ENCODE data around the gene VPS41. TPM values are rescaled to one million over a fixed set of nuclear protein-coding genes. Genes with fewer than 3 reads are reported as not detected.
A peak's percentile ranks its signal among the peaks of the same experiment; 100 is the strongest.

The VPS41 gene
- total and polyA plus RNA-seq, 4 donors, result 71.1 to 97.3 (median 90.4) TPM

DNA sequence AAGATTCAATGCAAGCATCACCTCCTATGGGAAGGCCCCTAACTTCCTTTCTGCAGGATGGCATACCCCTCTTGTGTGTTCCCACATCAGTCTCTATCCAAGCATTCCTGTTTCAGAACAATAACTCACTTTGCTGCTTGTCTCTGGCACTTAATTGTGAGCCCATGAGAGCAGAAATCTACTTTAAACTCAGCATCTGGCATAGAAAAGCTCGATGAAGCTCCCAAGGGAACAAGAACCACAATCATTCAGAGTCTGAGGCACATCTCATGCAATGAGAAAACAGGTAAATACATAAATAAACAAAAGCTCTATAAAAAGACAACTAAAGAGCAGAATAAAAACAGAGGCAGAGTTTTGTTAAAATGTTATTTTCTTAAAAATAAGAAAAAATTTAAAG, 66.2 kb downstream of the VPS41 start:
- H3K27ac ChIP-seq (ENCODE audit: low read depth, low read length), result no peak overlapping the region
- WGBS (ENCODE audit: insufficient coverage), result 20% methylated on average over 1 of the region's 1 CpG
- H3K27me3 ChIP-seq (ENCODE audit: control insufficient read depth, insufficient read depth, low read length), result no peaks in the 10 kb centered on the region

DNA sequence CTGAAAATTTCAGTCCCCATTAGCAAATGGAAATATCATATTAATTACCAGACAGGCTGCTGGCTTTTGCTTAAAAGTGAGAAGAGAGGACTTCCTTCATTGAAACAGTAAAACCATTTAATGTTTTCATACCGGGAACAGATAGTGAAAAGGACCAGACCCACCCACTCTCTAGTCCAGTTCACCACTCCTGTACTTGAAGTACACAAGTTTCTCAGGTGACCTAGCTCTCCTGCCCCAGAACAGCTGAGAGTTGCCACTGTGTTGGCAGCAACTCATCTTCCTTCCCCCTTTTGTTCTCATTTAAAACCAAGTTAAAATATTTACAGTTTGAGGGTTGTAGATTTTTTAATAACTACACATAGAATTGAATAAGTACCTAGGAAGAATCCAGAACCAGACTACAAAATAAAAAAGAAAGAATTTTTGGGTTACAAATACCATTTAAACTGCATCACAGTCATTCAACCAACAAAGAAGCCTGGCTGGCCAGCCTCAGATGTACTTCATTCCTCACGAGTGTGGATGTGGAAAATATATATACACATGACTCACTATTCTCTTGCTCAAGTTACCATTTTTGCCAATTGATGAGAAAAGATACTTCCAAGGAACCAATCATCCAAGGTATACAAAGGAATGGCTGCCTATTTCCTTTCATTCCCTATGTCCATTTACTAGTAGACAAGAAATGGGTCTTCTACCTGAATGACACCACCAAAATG, 68.1 kb downstream of the VPS41 start:
- Histone ChIP-seq H3K4me1 (ENCODE audit: control insufficient read depth, insufficient read depth, low read length) (no peaks in the 10 kb centered on the region), H3K27ac (ENCODE audit: low read depth, low read length) (no peak overlapping the region), H3K9me3 (ENCODE audit: control insufficient read depth, insufficient read depth, low read length) (no peaks in the 10 kb centered on the region), H3K4me3 (ENCODE audit: low read depth, low read length) (no peak overlapping the region), H3K36me3 (ENCODE audit: control insufficient read depth, insufficient read depth, low read length) (no peaks in the 10 kb centered on the region), H3K27me3 (ENCODE audit: control insufficient read depth, insufficient read depth, low read length) (no peaks in the 10 kb centered on the region)
- WGBS (ENCODE audit: insufficient coverage), result 78% methylated on average over 1 of the region's 2 CpGs
- DNase-seq (ENCODE audit: low read depth in 4 of 6, low spot score in 6 of 6), result no peak

More for the DNA sequence above, 66.2 kb downstream of the VPS41 start:
- H3K4me3 ChIP-seq (ENCODE audit: low read depth, low read length), result no peak overlapping the region
- H3K9me3 ChIP-seq (ENCODE audit: control insufficient read depth, insufficient read depth, low read length), result no peaks in the 10 kb centered on the region
- peak in 1 of 6 donors; percentile 54 for DNase-seq (ENCODE audit: low read depth in 4 of 6, low spot score in 6 of 6)
- H3K36me3 ChIP-seq (ENCODE audit: control insufficient read depth, insufficient read depth, low read length), result no peaks in the 10 kb centered on the region
- no peaks in the 10 kb centered on the region for H3K4me1 ChIP-seq (ENCODE audit: control insufficient read depth, insufficient read depth, low read length)

- Histone ChIP-seq H3K27ac (ENCODE audit: low read depth, low read length) (no peak overlapping the region), H3K4me3 (ENCODE audit: low read depth, low read length) (no peak overlapping the region), H3K9me3 (ENCODE audit: control insufficient read depth, insufficient read depth, low read length) (no peaks in the 10 kb centered on the region), H3K36me3 (ENCODE audit: control insufficient read depth, insufficient read depth, low read length) (no peaks in the 10 kb centered on the region), H3K27me3 (ENCODE audit: control insufficient read depth, insufficient read depth, low read length) (no peaks in the 10 kb centered on the region), H3K4me1 (ENCODE audit: control insufficient read depth, insufficient read depth, low read length) (no peaks in the 10 kb centered on the region)
- 38% methylated on average over 2 of the region's 5 CpGs for WGBS (ENCODE audit: insufficient coverage)
- DNase-seq (ENCODE audit: low read depth in 4 of 6, low spot score in 6 of 6), result peak in 5 of 6 donors; percentile 17 to 77 (median 28)
These were observed 69.1 kb downstream of the VPS41 start for GRCh38 chr7:38839851-38840250.

GRCh38 chr7:38838725-38839385, 70.1 kb downstream of the VPS41 start:
- peak in 2 of 6 donors; percentile 51 to 84 for DNase-seq (ENCODE audit: low read depth in 4 of 6, low spot score in 6 of 6)
- Histone ChIP-seq H3K9me3 (ENCODE audit: control insufficient read depth, insufficient read depth, low read length) (no peaks in the 10 kb centered on the region), H3K4me3 (ENCODE audit: low read depth, low read length) (no peak overlapping the region), H3K4me1 (ENCODE audit: control insufficient read depth, insufficient read depth, low read length) (no peaks in the 10 kb centered on the region), H3K36me3 (ENCODE audit: control insufficient read depth, insufficient read depth, low read length) (no peaks in the 10 kb centered on the region), H3K27ac (ENCODE audit: low read depth, low read length) (no peak overlapping the region), H3K27me3 (ENCODE audit: control insufficient read depth, insufficient read depth, low read length) (no peaks in the 10 kb centered on the region)
- WGBS (ENCODE audit: insufficient coverage), result 72% methylated on average over 3 of the region's 6 CpGs

DNA sequence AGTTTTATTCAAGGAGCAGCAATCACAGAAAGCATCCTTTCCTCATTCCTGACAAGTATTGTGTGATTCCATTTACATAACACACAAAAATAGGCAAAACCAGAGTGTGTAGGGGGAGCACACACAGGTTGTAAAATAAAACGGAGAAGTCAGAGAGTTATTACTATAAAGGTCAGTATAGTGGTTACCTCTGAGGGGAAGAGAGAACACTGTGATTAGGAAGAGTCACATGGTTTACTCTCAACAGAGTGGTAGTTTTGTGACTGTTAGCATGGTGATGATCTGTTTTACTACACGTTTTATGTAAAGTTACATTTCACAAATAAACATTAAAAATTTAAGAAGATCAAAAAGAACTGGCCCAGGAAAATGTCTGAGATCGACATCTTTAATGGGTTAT, 74.6 kb downstream of the VPS41 start:
- WGBS (ENCODE audit: insufficient coverage), result 50% methylated on average over 1 of the region's 3 CpGs
- Histone ChIP-seq H3K36me3 (ENCODE audit: control insufficient read depth, insufficient read depth, low read length) (no peaks in the 10 kb centered on the region), H3K4me1 (ENCODE audit: control insufficient read depth, insufficient read depth, low read length) (no peaks in the 10 kb centered on the region), H3K27ac (ENCODE audit: low read depth, low read length) (no peak overlapping the region), H3K4me3 (ENCODE audit: low read depth, low read length) (no peak overlapping the region), H3K27me3 (ENCODE audit: control insufficient read depth, insufficient read depth, low read length) (no peaks in the 10 kb centered on the region), H3K9me3 (ENCODE audit: control insufficient read depth, insufficient read depth, low read length) (no peaks in the 10 kb centered on the region)
- DNase-seq (ENCODE audit: low read depth in 4 of 6, low spot score in 6 of 6), result no peak

DNA sequence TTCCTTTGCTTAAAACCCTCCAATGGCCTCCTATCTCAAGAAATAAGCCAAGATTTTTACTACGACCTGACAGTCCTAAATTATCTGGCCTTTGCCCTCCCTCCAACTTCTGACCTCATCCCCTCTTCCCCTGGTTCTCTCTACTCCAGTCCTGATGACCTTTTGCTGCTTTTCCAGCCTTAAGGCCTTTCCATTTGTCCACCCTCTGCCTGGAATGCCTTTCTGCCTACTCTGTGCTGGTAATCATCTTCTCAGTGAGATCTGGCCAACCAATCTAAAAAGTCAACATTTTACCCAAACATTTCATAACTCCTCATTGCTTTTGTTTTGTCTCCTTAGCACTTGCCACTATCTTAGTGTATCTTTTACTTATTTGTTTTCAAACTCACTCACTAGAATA, 75.7 kb downstream of the VPS41 start:
- no peak for DNase-seq (ENCODE audit: low read depth in 4 of 6, low spot score in 6 of 6)
- H3K27me3 ChIP-seq (ENCODE audit: control insufficient read depth, insufficient read depth, low read length), result no peaks in the 10 kb centered on the region
- 33% methylated on average over 1 of the region's 1 CpG for WGBS (ENCODE audit: insufficient coverage)
- H3K4me1 ChIP-seq (ENCODE audit: control insufficient read depth, insufficient read depth, low read length), result no peaks in the 10 kb centered on the region
- no peak overlapping the region for H3K4me3 ChIP-seq (ENCODE audit: low read depth, low read length)
- H3K36me3 ChIP-seq (ENCODE audit: control insufficient read depth, insufficient read depth, low read length), result no peaks in the 10 kb centered on the region
- no peak overlapping the region for H3K27ac ChIP-seq (ENCODE audit: low read depth, low read length)
- H3K9me3 ChIP-seq (ENCODE audit: control insufficient read depth, insufficient read depth, low read length), result no peaks in the 10 kb centered on the region

DNA sequence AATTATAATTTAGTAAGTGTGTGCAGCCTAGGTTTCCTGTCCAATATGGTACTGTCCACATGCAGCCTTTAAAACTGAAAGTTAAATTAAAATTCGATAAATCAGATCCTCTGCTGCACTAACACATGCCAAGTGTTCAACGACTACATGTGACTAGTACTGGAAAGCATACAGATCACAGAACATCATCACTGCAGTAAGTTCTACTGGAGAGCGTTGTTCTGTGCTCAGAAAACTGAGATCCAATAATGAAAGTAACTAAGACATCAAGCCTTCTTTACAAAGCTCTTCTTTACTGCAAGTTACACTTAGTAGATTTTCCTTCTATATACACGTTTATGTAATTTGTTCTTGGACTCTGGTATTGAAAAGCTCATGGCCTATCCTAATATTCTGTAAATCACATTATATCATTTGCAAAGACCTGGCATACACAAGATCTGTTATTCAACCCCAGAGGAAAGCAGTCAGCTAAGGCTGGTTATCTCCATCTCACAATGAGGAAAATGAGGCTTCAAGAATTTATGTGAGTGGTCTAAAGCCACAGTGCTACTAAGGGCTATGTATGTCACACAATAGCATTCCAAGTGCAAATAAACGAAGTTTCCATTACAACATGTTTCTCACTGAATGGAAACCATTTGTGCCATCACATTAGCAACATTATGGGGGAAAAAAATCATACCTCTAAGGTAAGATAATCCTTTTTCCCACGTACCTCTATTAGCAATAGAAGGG, 77.6 kb downstream of the VPS41 start:
- no peaks in the 10 kb centered on the region for H3K36me3 ChIP-seq (ENCODE audit: control insufficient read depth, insufficient read depth, low read length)
- DNase-seq (ENCODE audit: low read depth in 4 of 6, low spot score in 6 of 6), result peak in 1 of 6 donors; percentile 24
- H3K27ac ChIP-seq (ENCODE audit: low read depth, low read length), result no peak overlapping the region
- no peaks in the 10 kb centered on the region for H3K4me1 ChIP-seq (ENCODE audit: control insufficient read depth, insufficient read depth, low read length)
- H3K9me3 ChIP-seq (ENCODE audit: control insufficient read depth, insufficient read depth, low read length), result no peaks in the 10 kb centered on the region
- no peak overlapping the region for H3K4me3 ChIP-seq (ENCODE audit: low read depth, low read length)
- 80% methylated on average over 2 of the region's 6 CpGs for WGBS (ENCODE audit: insufficient coverage)
- H3K27me3 ChIP-seq (ENCODE audit: control insufficient read depth, insufficient read depth, low read length), result no peaks in the 10 kb centered on the region

GRCh38 chr7:38830826-38831225, 78.2 kb downstream of the VPS41 start:
- no peaks in the 10 kb centered on the region for H3K4me1 ChIP-seq (ENCODE audit: control insufficient read depth, insufficient read depth, low read length)
- H3K27ac ChIP-seq (ENCODE audit: low read depth, low read length), result no peak overlapping the region
- DNase-seq (ENCODE audit: low read depth in 4 of 6, low spot score in 6 of 6), result no peak
- no CpG with 5 or more reads among the region's 2 CpGs for WGBS (ENCODE audit: insufficient coverage)
- H3K4me3 ChIP-seq (ENCODE audit: low read depth, low read length), result no peak overlapping the region
- no peaks in the 10 kb centered on the region for H3K27me3 ChIP-seq (ENCODE audit: control insufficient read depth, insufficient read depth, low read length)
- H3K36me3 ChIP-seq (ENCODE audit: control insufficient read depth, insufficient read depth, low read length), result no peaks in the 10 kb centered on the region
- no peaks in the 10 kb centered on the region for H3K9me3 ChIP-seq (ENCODE audit: control insufficient read depth, insufficient read depth, low read length)

DNA sequence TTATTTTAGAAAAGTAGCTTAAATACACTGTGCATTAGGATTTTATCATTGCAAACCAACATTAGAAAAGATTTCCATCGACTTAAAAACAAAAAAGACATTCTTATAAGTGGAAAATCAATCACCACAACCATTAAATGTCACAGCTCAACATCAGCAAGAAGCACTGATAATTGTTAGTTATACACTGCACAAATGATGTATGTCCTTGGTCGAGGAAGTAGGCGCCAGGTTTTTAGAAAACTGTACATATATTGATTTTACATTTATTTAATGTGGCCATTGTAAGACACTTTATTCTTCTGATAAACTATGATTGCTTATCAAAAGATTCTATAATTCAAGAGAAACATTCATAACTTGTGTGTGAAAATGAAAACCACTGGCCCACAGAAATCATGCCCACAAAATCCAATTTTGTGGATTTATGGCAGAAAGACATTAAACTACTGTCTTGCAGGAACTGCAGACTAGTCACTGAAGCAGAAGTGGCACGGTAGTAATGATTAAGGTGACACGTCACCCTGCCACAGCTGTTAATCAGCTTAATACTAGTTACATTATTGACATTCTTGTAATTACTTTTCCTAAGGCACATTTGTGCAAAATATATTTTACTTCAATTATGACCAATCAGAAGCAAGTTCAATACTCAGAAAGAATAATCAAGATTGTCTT, 79.4 kb downstream of the VPS41 start:
- H3K27ac ChIP-seq (ENCODE audit: low read depth, low read length), result no peak overlapping the region
- no CpG with 5 or more reads among the region's 5 CpGs for WGBS (ENCODE audit: insufficient coverage)

More for the DNA sequence above, 79.4 kb downstream of the VPS41 start:
- peak in 1 of 6 donors; percentile 25 for DNase-seq (ENCODE audit: low read depth in 4 of 6, low spot score in 6 of 6)
- H3K27me3 ChIP-seq (ENCODE audit: control insufficient read depth, insufficient read depth, low read length), result no peaks in the 10 kb centered on the region
- H3K4me3 ChIP-seq (ENCODE audit: low read depth, low read length), result no peak overlapping the region
- no peaks in the 10 kb centered on the region for H3K9me3 ChIP-seq (ENCODE audit: control insufficient read depth, insufficient read depth, low read length)
- no peaks in the 10 kb centered on the region for H3K36me3 ChIP-seq (ENCODE audit: control insufficient read depth, insufficient read depth, low read length)
- no peaks in the 10 kb centered on the region for H3K4me1 ChIP-seq (ENCODE audit: control insufficient read depth, insufficient read depth, low read length)
